Kidney epithelial cell (primary cell): Measurements from ENCODE around the gene SMAD3. TPM values are rescaled to one million over a fixed set of nuclear protein-coding genes. Genes with fewer than 3 reads are reported as not detected.

Experiments used
- DNase-seq: peaks from one replicate; pipeline ENCODE4 v3.0.0-alpha.2; 2010; ENCODE audit warnings: low read depth
- H3K27me3 ChIP-seq: 2 replicates; pipeline ENCODE4 v1.6.0; 2011; ENCODE audit warnings: low read length; ENCODE audit not compliant: control insufficient read depth, insufficient read depth
- H3K36me3 ChIP-seq: 2 replicates; pipeline ENCODE4 v1.5.1; 2011; ENCODE audit warnings: low read length; ENCODE audit not compliant: control insufficient read depth, insufficient read depth
- H3K4me3 ChIP-seq: 2 replicates; pipeline ENCODE4 v1.5.1; 2011; ENCODE audit warnings: low read depth, mild to moderate bottlenecking, control low read depth, low read length
- total RNA-seq: library from RNA; depleted of rRNA; stranded (reverse); fragments of >200 nt; gene quantifications from 2 replicates; pipeline ENCODE4 v1.2.3, GENCODE V29; 2015
- TF ChIP-seq, protein P1 (sequence below): IDR thresholded peaks from 2 replicates; pipeline ENCODE4 v1.5.1; 2011; ENCODE audit warnings: mild to moderate bottlenecking, moderate library complexity, low read length, control low read depth, inconsistent platforms; ENCODE audit not compliant: insufficient read depth, poor library complexity, severe bottlenecking

SMAD3 gene
- total RNA-seq, 1 donor from 2014 or later = 34.8 TPM

DNA sequence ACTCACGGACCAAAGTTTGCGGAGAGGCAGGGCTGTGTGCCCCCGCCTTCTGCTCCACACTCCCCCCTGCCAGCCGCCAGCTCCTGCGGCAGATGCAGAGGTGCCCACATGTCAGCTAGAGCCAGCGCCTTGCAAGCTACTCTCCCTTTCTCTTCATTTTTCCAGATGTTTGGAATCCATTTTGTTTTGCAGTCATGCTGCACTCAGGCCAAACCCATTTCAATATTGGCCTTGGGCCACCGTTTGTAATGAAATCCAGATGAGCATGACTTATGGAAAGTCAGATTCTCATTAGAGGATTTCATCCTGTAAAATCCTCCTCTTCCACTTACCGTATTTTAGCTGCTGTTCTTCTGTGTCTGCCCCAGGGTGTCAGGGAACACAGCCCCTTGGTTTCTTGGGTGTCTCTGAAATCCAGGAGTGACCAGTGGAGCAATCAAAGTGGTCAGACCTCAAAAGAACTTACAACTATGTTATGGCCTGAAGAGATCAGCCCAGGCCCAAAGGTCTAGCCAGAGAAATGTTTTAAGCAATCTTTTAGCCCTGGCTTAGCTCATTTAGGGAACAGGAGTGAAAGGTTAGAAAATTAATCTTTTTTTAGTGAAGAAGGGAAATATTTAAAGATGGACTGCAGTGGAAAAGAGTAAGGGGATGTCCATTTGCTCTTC is 123.3 kb downstream of the SMAD3 start:
- TF ChIP-seq, protein P1, sequence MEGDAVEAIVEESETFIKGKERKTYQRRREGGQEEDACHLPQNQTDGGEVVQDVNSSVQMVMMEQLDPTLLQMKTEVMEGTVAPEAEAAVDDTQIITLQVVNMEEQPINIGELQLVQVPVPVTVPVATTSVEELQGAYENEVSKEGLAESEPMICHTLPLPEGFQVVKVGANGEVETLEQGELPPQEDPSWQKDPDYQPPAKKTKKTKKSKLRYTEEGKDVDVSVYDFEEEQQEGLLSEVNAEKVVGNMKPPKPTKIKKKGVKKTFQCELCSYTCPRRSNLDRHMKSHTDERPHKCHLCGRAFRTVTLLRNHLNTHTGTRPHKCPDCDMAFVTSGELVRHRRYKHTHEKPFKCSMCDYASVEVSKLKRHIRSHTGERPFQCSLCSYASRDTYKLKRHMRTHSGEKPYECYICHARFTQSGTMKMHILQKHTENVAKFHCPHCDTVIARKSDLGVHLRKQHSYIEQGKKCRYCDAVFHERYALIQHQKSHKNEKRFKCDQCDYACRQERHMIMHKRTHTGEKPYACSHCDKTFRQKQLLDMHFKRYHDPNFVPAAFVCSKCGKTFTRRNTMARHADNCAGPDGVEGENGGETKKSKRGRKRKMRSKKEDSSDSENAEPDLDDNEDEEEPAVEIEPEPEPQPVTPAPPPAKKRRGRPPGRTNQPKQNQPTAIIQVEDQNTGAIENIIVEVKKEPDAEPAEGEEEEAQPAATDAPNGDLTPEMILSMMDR = no peak
- Histone ChIP-seq H3K36me3 (peaks cover 17% of the 10 kb centered on the region), H3K27me3 (no peaks in the 10 kb centered on the region), H3K4me3 (no peak overlapping the region)
- no peak for DNase-seq

DNA sequence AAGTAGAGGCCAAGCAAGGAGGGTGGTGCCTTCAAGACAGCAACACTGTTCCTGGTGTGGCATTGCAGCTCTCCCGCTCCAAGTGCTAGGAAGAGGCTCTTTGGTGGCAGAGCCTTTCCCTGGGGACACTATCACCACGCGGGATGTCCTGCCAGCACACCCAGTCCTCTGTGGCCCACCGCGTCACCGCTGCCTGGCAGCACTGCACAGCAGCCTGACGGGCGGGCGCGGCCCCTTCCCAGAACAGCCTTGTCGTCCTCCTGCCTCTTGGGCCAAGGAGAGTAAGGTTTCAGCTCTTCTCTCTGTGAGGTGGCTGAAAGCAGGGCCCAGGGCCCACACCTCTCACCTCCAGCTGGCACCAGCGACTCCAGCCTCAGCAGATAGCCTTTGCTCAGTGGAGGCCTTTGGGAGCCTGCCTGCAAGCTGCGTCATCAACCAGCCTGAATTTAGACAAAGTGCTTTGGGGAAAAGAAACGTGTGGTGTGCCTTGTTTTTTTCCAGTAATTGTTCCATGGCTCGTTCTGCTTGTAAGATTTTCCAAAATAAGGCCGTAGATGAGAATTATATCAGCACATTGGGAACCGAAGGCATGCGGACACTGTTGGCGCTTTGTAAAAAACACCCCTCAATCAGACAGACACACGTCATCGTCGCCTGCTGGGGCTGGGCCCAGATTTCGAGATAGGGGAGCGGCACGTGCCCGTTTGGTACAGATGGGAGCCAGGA is 124.1 kb downstream of the SMAD3 start:
- TF ChIP-seq, protein P1 = no peak
- Histone ChIP-seq H3K4me3 (no peak overlapping the region), H3K27me3 (no peaks in the 10 kb centered on the region), H3K36me3 (peaks cover 17% of the 10 kb centered on the region)
- DNase-seq = no peak

DNA sequence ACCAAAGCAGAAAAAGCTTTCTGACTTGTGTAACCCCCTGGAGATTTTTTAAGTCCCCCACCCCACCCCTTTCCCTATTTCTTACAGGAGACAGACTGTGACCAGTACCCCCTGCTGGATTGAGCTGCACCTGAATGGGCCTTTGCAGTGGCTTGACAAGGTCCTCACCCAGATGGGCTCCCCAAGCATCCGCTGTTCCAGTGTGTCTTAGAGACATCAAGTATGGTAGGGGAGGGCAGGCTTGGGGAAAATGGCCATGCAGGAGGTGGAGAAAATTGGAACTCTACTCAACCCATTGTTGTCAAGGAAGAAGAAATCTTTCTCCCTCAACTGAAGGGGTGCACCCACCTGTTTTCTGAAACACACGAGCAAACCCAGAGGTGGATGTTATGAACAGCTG is 124.9 kb downstream of the SMAD3 start:
- no peak overlapping the region for H3K4me3 ChIP-seq
- no peaks in the 10 kb centered on the region for H3K27me3 ChIP-seq
- TF ChIP-seq, protein P1 = no peak
- peaks cover 17% of the 10 kb centered on the region for H3K36me3 ChIP-seq
- DNase-seq = no peak

DNA sequence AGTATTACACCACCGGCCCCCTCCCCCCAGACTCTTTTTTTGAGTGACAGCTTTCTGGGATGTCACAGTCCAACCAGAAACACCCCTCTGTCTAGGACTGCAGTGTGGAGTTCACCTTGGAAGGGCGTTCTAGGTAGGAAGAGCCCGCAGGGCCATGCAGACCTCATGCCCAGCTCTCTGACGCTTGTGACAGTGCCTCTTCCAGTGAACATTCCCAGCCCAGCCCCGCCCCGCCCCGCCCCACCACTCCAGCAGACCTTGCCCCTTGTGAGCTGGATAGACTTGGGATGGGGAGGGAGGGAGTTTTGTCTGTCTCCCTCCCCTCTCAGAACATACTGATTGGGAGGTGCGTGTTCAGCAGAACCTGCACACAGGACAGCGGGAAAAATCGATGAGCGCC is 125.4 kb downstream of the SMAD3 start:
- TF ChIP-seq, protein P1 = no peak
- no peak for DNase-seq
- no peak overlapping the region for H3K4me3 ChIP-seq
- peaks cover 15% of the 10 kb centered on the region for H3K36me3 ChIP-seq
- H3K27me3 ChIP-seq = no peaks in the 10 kb centered on the region

DNA sequence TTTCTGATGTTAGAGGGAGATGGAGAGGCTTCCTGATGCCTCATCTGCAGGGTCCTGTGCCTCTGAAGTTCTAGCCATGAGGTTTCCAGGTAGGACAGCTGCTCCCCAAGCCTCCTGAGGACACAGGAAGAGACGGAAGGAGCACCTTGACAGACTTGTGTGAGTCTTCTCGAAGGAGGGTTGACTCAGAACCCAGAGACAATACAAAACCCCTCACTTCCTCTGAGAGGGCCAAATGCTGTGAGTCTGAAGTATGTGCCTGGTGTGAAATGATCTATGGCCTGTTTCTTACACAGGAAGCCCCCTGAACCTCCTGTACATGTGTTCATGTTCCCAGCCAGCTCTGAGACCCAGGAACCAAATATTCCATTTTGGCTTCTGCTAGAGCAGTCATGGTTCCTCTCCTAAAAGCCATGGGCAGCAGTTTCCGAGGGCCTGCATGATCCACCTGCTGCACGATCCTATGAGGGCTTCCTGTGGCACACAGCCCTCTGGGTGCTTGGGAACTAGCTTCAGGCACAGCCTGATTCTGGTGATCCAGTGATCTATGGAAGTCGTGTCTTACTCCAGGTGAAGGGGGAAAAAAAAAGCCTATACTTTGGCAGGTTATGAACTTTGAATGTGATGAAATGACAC is 126.9 kb downstream of the SMAD3 start:
- Histone ChIP-seq H3K27me3 (no peaks in the 10 kb centered on the region), H3K36me3 (peaks cover 8% of the 10 kb centered on the region), H3K4me3 (no peak overlapping the region)
- TF ChIP-seq, protein P1 = no peak
- no peak for DNase-seq
